GM23248 (cell line): ENCODE results near the gene JSRP1. TPM values are rescaled to one million over a fixed set of nuclear protein-coding genes. Genes with fewer than 3 reads are reported as not detected.
A peak's percentile ranks its signal among the peaks of the same experiment; 100 is the strongest.

ENCODE experiments used
- DNase-seq: peaks from one replicate; pipeline ENCODE4 v3.0.0-alpha.2; 2015
- H2AFZ ChIP-seq: fragments of 200-600 bp; sonication (generic); 2 replicates; pipeline ENCODE4 v1.6.1; 2016; ENCODE audit warnings: antibody characterized with exemption
- H3F3A ChIP-seq: fragments of 200-600 bp; sonication (generic); 2 replicates; pipeline ENCODE4 v1.6.1; 2016; ENCODE audit warnings: mild to moderate bottlenecking, antibody characterized with exemption, mixed run types; ENCODE audit not compliant: insufficient read depth
- H3K27ac ChIP-seq: fragments of 200-600 bp; sonication (generic); 2 replicates; pipeline ENCODE4 v1.5.1; 2016; ENCODE audit warnings: mild to moderate bottlenecking
- H3K27me3 ChIP-seq: fragments of 200-600 bp; sonication (generic); replicated peaks from 2 replicates; pipeline ENCODE4 v1.6.1; 2016; ENCODE audit warnings: mild to moderate bottlenecking; ENCODE audit not compliant: insufficient read depth
- H3K36me3 ChIP-seq: fragments of 200-600 bp; sonication (generic); 2 replicates; pipeline ENCODE4 v1.6.1; 2016; ENCODE audit warnings: low read depth, mild to moderate bottlenecking
- H3K4me1 ChIP-seq: fragments of 200-600 bp; sonication (generic); 2 replicates; pipeline ENCODE4 v1.6.1; 2016; ENCODE audit warnings: mild to moderate bottlenecking; ENCODE audit not compliant: insufficient read depth
- H3K4me2 ChIP-seq: fragments of 200-600 bp; sonication (generic); one replicate; pipeline ENCODE4 v1.6.1; 2016; ENCODE audit warnings: mild to moderate bottlenecking; ENCODE audit not compliant: unreplicated experiment
- H3K4me3 ChIP-seq: fragments of 200-600 bp; sonication (generic); 2 replicates; pipeline ENCODE4 v1.5.1; 2016; ENCODE audit warnings: mild to moderate bottlenecking
- H3K79me2 ChIP-seq: fragments of 200-600 bp; sonication (generic); 2 replicates; pipeline ENCODE4 v1.6.1; 2016; ENCODE audit warnings: mild to moderate bottlenecking; ENCODE audit not compliant: insufficient read depth
- H3K9ac ChIP-seq: fragments of 200-600 bp; sonication (generic); 2 replicates; pipeline ENCODE4 v1.6.1; 2016; ENCODE audit warnings: mild to moderate bottlenecking
- H3K9me2 ChIP-seq: fragments of 200-600 bp; sonication (generic); 2 replicates; pipeline ENCODE4 v1.6.1; 2016; ENCODE audit warnings: mixed run types, mild to moderate bottlenecking, moderate library complexity; ENCODE audit not compliant: insufficient read depth
- H3K9me3 ChIP-seq: fragments of 200-600 bp; sonication (generic); one replicate; pipeline ENCODE4 v1.6.1; 2017; ENCODE audit warnings: low read depth
- H4K20me1 ChIP-seq: fragments of 200-600 bp; sonication (generic); 2 replicates; pipeline ENCODE4 v1.6.0; 2016; ENCODE audit not compliant: insufficient read depth
- EZH2 ChIP-seq: fragments of 200-600 bp; sonication (generic); IDR thresholded peaks from 2 replicates; pipeline ENCODE4 v1.6.1; 2018; ENCODE audit warnings: antibody characterized with exemption, mild to moderate bottlenecking; ENCODE audit not compliant: insufficient read depth, poor library complexity, severe bottlenecking
- EZH2phosphoT487 ChIP-seq: fragments of 200-600 bp; sonication (generic); IDR thresholded peaks from 2 replicates; pipeline ENCODE4 v1.6.1; 2018; ENCODE audit warnings: antibody characterized with exemption, moderate library complexity, mild to moderate bottlenecking, low read depth; ENCODE audit not compliant: insufficient read depth
- WGBS, 2 experiments: methylation state at CpG; one replicate each; pipeline ENCODE4 v1.1.6; 2015 to 2017; ENCODE audit warnings: low lambda C conversion rate in 2 of 2, low coverage in 1 of 2; ENCODE audit errors: missing lambda C conversion rate in 2 of 2; 5-methylcytosine and 5-hydroxymethylcytosine counted together
- in situ Hi-C: fragments of 300-500 bp; cut with MboI; formaldehyde crosslinking; loops from 2 replicates; pipeline ENCODE4 v1.15.0; 2020
- polyA plus RNA-seq: library from polyadenylated mRNA; unstranded; fragments of >200 nt; fragmentation: Nextera tagmentation; extraction: Ambion mirVana; gene quantifications from 2 replicates; pipeline ENCODE4 v1.2.1, GENCODE V29; 2016
- total RNA-seq: library from RNA; depleted of rRNA; stranded (reverse); fragments of >200 nt; shearing (Covaris generic); gene quantifications from 2 replicates; pipeline ENCODE4 v1.2.3, GENCODE V29; 2014

Gene JSRP1
- total and polyA plus RNA-seq, 2 experiments from 2014 or later = not detected

- in situ Hi-C loops = no loop called here
- no peak for DNase-seq
- TF ChIP-seq EZH2phosphoT487 (no peak), EZH2 (no peak)
- no peaks in the 10 kb centered on the region for H3K4me1 ChIP-seq
- no peaks in the 10 kb centered on the region for H4K20me1 ChIP-seq
- no peaks in the 10 kb centered on the region for H3F3A ChIP-seq
- H3K9me3 ChIP-seq = no peaks in the 10 kb centered on the region
- H3K4me3 ChIP-seq = no peak overlapping the region
- no peaks in the 10 kb centered on the region for H3K79me2 ChIP-seq
- H3K27ac ChIP-seq = no peak overlapping the region
- H3K27me3 ChIP-seq = peaks cover 7% of the 10 kb centered on the region
- H3K9ac ChIP-seq = no peak overlapping the region
- no peaks in the 10 kb centered on the region for H3K9me2 ChIP-seq
- no peaks in the 10 kb centered on the region for H3K36me3 ChIP-seq
- H3K4me2 ChIP-seq = no peak overlapping the region
- 78 to 83% methylated on average over 11 to 17 of the region's 17 CpGs for WGBS, 2 experiments
- no peak overlapping the region for H2AFZ ChIP-seq
Observed at GRCh38 chr19:2300533-2300932, 44.3 kb upstream of the JSRP1 start.

- H3K27ac ChIP-seq = no peak overlapping the region
- H3K27me3 ChIP-seq = peaks cover 2% of the 10 kb centered on the region; the same call in 1 of the 2 replicates
- no peak for DNase-seq
- H3K9me3 ChIP-seq = no peaks in the 10 kb centered on the region
- no peaks in the 10 kb centered on the region for H4K20me1 ChIP-seq
- no peak overlapping the region for H3K4me3 ChIP-seq
- no peaks in the 10 kb centered on the region for H3K9me2 ChIP-seq
- no peaks in the 10 kb centered on the region for H3K36me3 ChIP-seq
- peaks cover 9% of the 10 kb centered on the region for H3K4me1 ChIP-seq
- H2AFZ ChIP-seq = no peak overlapping the region
- H3F3A ChIP-seq = peaks cover 7% of the 10 kb centered on the region
- TF ChIP-seq EZH2phosphoT487 (no peak), EZH2 (no peak)
- no peaks in the 10 kb centered on the region for H3K79me2 ChIP-seq
- no peak overlapping the region for H3K4me2 ChIP-seq
- H3K9ac ChIP-seq = no peak overlapping the region
- in situ Hi-C loops = no loop called here
- 90 to 96% methylated on average over 16 of the region's 16 CpGs for WGBS, 2 experiments
Observed at GRCh38 chr19:2296141-2296540, 39.9 kb upstream of the JSRP1 start.

GRCh38 chr19:2294687-2295335 is 38.6 kb upstream of the JSRP1 start:
- Histone ChIP-seq H4K20me1 (no peaks in the 10 kb centered on the region), H3K4me2 (peak overlapping the region; percentile 38), H3K4me3 (peak overlapping the region; percentile 6; the same call in 1 of the 2 replicates), H3K27ac (no peak overlapping the region), H3K27me3 (peaks cover 16% of the 10 kb centered on the region; the same call in 1 of the 2 replicates), H3K9me3 (no peaks in the 10 kb centered on the region), H2AFZ (no peak overlapping the region), H3K9ac (0 out of 2 replicates have a peak overlapping the region, but pooled peaks have one; percentile 19), H3F3A (peaks cover 7% of the 10 kb centered on the region), H3K79me2 (no peaks in the 10 kb centered on the region), H3K4me1 (peaks cover 9% of the 10 kb centered on the region), H3K36me3 (no peaks in the 10 kb centered on the region), H3K9me2 (no peaks in the 10 kb centered on the region)
- DNase-seq = peak; percentile 86
- WGBS, 2 experiments = 3 to 4% methylated on average over 18 to 24 of the region's 26 CpGs
- in situ Hi-C loops = no loop called here
- TF ChIP-seq EZH2 (no peak), EZH2phosphoT487 (no peak)

GRCh38 chr19:2291185-2291751 is 35.1 kb upstream of the JSRP1 start:
- TF ChIP-seq EZH2phosphoT487 = 0 out of 2 replicates have a peak, but pooled peaks have one; percentile 8
- no peak for TF ChIP-seq EZH2
- H3K27ac ChIP-seq = no peak overlapping the region
- in situ Hi-C loops = no loop called here
- no peaks in the 10 kb centered on the region for H3K9me3 ChIP-seq
- H4K20me1 ChIP-seq = no peaks in the 10 kb centered on the region
- peaks cover 30% of the 10 kb centered on the region for H3K27me3 ChIP-seq
- H3K9ac ChIP-seq = no peak overlapping the region
- WGBS, 2 experiments = 6 to 8% methylated on average over 22 to 32 of the region's 67 CpGs
- peaks cover 7% of the 10 kb centered on the region for H3F3A ChIP-seq
- peak; percentile 32 for DNase-seq
- no peak overlapping the region for H3K4me3 ChIP-seq
- H3K36me3 ChIP-seq = no peaks in the 10 kb centered on the region
- no peak overlapping the region for H3K4me2 ChIP-seq
- H3K79me2 ChIP-seq = no peaks in the 10 kb centered on the region
- no peaks in the 10 kb centered on the region for H3K9me2 ChIP-seq
- H2AFZ ChIP-seq = no peak overlapping the region
- H3K4me1 ChIP-seq = peaks cover 9% of the 10 kb centered on the region
